Middle frontal gyrus (tissue), 1 donor: ENCODE data around the gene HOXB7.

ENCODE experiments used
- DNase-seq: peaks from one replicate; pipeline ENCODE4 v3.0.0-alpha.2; 2015; ENCODE audit warnings: low spot score; ENCODE audit errors: extremely low spot score

HOXB7 gene

GRCh38 chr17:48610282-48611211 lies at the start of gene HOXB7:
Gene HOXB7 (minus strand): TSS chr17:48611017. CDS start chr17:48610918, 99 bp downstream.
- DNase-seq = no peak

DNA sequence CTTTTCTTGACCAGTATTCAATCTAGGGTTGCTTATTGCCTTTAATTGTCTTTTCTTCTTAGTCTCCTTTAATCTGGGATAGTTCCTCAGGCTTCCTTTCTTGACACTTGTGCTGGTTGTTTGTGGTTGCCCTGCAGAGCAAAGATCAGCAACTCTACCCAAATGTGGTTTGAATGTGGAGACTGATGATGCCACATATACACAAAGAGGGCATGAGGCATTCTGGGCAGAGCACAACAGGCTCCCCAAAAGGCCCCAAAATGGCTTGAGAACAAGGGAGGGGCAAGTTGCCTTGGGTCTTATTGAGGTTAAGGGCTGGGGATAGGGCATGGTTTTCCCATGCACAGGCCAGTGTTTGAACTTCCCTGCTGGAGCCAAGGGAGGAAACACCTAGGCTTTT lies 45.1 kb upstream of the HOXB7 start:
- DNase-seq = no peak

- DNase-seq = no peak
Measured at GRCh38 chr17:48649741-48650140, 38.9 kb upstream of the HOXB7 start.

DNA sequence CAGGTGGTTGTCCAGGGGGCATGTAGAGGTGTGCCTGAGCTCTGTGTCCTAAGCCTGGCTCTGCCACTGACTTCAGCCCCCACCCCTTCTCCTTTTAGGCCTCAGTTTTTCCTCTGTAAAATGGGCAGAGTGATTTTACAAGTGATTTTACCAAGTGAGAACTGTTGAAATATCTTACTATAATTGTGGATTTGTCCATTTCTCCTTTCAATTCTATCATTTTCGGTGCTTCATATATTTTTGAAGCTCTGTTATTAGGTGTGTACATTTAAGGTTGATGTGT lies 37.1 kb upstream of the HOXB7 start:
- no peak for DNase-seq

DNA sequence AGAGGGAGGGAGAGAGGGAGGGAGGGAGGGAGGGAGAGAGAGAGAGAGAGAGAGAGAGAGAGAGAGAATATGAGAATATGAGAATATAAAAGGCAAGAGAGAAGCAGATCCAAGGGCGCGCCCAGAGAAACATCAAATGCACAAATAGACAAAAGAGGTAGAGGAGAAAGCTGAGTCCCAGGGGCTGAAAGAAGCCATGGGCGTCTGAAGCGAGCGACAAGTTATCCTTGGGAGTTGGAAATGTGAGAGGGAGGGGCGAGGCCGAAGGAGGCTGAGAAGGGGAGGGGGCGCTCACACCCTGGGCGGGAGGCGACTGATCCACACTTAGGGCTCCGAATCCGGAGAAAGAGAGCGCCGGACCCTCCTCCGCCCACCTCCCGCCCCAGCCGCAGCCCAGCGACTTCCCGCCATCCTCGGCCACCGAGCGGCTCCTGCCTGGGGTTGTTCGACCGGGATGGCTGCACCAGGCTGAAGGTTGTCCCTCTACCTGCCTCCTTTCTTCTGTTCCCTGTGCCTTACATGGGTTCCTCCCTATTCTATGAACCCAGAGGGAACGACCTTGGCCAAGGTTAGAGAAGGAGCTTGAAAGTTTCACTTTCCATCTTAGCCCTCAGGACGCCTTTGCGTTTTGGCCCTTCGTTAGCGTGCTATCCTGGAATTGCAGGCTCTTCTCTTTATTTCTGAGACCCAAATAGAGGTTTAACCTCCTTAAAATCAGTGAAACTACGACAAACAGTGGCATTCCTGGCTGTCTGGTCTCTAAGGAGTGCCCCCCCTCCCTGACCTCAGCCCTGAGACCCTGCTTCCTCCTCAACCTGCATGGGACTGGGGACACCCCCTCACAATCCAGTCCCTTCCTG lies 36.5 kb upstream of the HOXB7 start:
- no peak for DNase-seq

- no peak for DNase-seq
Measured at GRCh38 chr17:48646183-48647102, 35.6 kb upstream of the HOXB7 start.

DNA sequence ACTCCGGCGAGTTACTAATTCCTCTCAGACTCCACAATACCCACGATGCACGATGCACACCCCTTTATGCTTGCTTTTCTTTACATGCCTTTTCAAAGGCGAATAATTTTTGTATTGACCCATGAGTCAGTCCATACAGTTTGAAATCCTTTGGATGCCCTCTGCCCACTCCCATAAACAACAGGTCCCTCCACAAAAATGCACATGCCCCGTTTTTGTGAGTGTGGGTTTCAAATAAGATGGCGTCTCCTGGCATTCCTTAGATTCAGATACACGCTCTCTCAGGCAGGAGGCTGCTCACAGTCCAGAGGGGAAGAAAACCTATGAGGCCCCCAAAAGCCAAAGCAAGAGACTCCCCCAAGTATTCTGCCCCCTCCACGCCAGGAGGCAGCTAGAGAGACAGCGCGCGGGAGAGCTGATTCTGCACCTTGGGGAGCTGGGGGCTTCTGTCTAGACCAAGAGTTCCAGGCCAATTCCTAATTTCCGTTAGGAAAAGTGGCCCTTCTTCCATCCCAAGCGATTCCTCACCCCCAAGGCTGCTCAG lies 34.9 kb upstream of the HOXB7 start:
- DNase-seq = no peak

DNA sequence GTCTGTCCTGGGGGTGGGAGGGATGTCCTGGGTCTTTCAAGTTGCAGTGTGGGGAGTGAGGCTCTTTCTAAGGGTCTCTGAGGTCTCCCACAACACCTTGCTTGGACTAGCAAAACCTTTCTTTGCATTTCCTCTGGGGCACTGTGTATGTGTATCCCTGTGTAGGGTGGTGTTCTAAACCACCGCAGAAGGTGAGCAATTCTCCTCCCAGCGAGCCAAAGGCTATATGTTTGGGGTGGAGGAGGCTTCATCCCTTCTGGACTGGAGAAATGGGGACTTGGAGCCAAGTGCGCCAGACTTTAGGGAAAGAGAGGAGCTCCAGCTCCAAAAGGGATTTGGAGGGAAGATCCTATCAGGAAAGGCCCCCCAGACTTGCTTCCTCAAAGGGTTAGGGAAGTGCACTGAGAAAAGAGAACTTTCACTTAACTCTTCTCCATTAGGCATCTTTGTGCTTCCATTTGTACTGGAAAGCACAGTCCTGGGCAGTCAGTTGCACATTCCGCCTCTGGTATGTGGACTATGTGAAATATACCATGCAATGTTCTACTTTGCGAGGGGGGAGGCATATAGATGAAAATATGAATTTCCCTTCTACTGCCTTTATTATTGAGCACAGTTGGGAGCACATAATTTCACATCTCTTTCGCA lies 34.2 kb upstream of the HOXB7 start:
- DNase-seq = no peak

DNA sequence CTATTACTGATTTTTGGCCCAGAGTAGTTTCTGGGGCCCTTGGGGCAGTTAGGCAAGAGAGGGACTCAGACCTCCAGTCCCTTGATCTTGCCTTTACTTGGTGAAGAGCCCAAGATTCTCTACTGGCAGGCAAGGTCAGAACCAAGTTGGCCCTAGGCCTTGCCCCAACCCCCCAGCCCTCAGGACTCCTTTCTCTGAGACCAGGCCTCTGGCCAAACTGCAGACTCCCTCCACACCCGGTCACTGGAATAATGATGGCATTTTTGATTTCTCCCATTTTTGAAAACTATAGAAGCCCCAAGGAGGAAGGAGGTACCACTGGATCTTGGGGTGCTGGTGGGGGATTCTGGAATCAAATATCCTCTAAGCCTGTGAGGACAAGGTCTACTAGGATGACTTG lies 33.3 kb upstream of the HOXB7 start:
- no peak for DNase-seq

DNA sequence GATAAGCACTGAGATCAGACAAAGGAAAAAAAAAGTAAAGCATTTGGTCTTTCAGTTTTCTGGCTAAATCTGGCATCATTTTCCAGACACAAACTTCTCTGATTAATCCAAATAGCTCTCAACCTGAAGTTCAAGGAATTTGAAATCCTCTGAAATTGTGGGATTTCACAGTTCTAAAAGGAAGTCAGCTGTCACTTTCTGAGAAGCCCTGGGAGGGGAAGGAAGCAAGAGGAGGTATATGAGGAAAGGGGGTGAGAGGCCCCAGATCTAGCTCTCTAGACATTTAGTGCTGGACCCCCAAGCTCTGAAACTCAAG lies 32.8 kb upstream of the HOXB7 start:
- no peak for DNase-seq

GRCh38 chr17:48642843-48643696 lies 32.3 kb upstream of the HOXB7 start:
- no peak for DNase-seq

DNA sequence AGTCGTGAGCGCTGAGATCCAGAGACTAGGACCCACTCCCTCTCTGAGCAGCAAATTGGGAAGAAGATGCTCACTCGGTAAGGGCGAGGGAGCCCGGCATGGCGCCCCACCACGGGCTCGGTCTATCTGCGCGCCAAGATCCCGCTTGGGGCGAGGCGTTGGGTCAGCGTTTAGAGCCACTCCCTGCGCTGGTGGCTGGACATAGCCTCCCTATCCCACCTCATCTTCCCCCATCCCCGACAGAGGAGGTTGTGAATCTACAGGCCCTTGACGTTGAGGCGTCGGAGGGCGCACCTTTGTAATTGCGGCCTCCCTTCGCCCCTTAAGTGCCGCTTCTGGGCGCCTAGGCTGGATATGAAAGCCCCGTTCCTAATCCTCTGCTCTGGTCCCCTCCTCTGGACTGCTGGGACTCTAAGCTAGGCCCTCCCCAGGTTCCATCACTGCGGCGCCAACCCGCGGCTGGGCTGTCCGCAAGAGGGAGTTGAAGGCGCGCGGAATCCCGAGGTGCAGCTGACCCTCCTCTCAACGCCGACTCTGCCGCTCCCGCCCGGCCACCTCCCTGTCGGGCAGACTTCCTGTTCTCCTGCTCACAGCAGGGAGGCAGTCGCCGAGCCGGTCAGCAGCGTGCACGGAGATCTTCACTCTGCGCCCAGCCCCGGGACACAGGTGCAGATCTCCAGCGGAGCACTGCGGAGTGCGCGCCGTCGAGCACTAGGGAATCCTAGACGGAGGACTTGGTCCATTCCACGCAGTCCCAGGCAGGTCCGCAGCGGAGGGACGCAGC lies 31.4 kb upstream of the HOXB7 start:
- DNase-seq = no peak

DNA sequence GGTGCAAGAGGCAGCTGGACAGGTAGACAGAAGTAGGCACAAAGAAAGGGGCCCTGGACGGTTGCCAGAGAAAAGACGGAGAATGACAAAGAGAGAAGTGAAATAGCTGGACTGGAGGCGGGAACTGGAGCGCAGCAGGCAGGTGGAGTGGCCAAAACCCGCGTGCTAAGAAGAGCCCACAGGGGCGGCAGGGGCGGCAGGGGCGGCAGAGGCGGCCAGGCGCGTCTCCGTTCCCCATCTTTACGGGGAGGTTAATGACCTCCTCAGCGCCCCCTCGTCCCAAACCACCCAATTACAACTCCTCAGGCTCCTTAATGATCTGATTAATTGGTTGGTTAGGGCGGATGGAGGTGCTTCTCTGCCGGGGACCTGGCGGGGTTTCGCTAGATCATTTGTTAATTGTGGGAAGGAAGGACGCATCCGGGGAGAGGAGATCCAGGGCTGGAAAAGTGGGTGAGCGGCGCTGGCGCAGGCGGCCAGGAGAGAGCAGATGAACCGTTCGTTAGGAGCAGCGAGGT lies 30.8 kb upstream of the HOXB7 start:
- no peak for DNase-seq

DNA sequence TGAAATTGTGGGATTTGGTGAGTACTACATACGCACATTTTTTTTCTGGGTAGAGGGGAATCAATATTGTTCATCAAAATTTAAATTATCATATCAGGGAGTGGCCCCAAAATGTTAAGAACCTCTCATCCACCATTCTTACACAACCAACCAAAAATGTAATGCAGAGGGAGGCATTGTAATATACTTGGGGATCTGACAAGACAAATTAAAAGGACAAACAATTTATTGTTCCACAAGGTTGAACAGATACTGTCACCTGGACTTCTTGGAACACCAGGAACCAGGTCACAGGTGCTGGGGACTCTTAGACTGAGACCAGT lies 30.0 kb upstream of the HOXB7 start:
- DNase-seq = no peak

GRCh38 chr17:48639982-48640857 lies 29.4 kb upstream of the HOXB7 start:
- no peak for DNase-seq

GRCh38 chr17:48639136-48639535 lies 28.3 kb upstream of the HOXB7 start:
- no peak for DNase-seq

- DNase-seq = no peak
Measured at GRCh38 chr17:48637323-48638260, 26.8 kb upstream of the HOXB7 start.
